SK-MEL-5 (cell line): Measurements from ENCODE around the gene RETN. TPM values are rescaled to one million over a fixed set of nuclear protein-coding genes. Genes with fewer than 3 reads are reported as not detected.

Experiments used
- DNase-seq: peaks from one replicate; pipeline ENCODE4 v3.0.0-alpha.2; 2016; ENCODE audit warnings: low read depth, low spot score
- in situ Hi-C: cut with HindIII; loops from 2 replicates; pipeline ENCODE4 v1.10.0; 2016; ENCODE audit warnings: low sequenced_read_pairs, high pct_unique_total_duplicates, low pct_unique_long_range_greater_than_20kb
- total RNA-seq: library from RNA; depleted of rRNA; stranded (reverse); fragments of >200 nt; shearing (Covaris generic); gene quantifications from 2 replicates; pipeline ENCODE4 v1.2.3, GENCODE V29; 2014

The RETN gene
- total RNA-seq, 1 experiment from 2014 or later, result not detected

DNA sequence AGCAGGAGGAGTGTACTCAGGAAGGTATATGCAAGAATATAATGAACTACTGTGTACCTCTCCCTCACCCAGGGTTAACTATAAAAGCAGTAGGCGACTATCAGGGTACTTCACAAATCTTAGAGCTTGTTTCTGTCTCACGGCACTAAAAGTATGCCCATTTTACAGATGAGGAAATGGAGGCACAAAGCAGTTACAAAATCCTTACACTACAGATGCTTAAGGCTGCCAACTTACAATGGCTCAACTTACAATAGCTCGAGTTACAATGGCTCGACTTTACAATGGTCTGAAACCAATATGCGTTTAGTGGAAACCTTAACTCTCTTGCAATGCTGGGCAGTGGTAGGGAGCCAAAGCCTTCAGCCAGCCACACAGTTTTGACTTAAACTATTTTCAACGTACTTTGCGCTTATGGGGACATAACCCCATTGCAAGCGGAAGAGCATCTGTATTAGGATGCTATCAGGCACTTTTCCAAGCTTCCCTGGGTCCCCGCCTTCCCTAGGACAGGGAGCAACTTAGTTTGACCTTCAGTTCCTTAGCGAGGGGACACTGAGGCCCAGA, 29.0 kb downstream of the RETN start:
- no peak for DNase-seq
- in situ Hi-C loops, result no loop called here

DNA sequence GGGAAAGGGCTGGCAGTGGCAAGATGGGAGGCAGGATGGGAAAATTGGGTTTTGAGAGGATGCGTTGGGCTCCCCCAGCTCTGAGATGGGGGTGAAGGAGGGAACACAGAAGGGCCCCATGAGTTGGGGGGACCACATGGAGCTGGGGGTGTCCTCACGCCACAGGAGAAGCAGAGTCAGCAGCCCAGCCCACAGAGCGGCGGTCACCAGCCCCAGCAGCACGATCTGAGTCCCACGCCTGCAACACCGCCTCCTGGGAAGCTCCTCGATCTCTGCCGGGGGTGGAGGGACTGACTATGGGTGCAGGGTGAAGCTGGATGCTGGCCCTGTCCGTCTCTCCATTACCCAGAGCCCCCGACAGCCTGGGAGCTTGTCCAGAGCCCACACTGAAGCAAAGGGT, 29.7 kb downstream of the RETN start:
- in situ Hi-C loops, result no loop called here
- no peak for DNase-seq

DNA sequence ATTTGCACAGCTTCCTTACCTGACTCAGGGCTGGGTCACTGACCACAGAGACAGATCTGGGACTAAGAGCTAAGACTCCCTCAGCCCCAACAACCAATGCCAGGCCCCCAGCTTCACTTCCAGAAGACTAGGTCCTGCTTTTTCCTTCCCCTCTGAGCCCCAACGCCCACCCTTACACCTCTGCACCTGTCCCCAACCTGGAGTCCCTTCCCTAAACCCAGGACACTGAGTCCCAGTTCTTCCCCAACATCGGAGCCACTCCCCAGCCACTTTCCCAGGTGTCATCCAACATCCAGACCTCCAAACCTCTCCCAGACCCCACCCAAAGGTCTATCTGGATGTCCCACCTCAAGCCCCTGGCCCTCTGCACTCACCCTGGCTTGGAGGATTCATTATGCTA, 30.2 kb downstream of the RETN start:
- DNase-seq, result no peak
- in situ Hi-C loops, result no loop called here

DNA sequence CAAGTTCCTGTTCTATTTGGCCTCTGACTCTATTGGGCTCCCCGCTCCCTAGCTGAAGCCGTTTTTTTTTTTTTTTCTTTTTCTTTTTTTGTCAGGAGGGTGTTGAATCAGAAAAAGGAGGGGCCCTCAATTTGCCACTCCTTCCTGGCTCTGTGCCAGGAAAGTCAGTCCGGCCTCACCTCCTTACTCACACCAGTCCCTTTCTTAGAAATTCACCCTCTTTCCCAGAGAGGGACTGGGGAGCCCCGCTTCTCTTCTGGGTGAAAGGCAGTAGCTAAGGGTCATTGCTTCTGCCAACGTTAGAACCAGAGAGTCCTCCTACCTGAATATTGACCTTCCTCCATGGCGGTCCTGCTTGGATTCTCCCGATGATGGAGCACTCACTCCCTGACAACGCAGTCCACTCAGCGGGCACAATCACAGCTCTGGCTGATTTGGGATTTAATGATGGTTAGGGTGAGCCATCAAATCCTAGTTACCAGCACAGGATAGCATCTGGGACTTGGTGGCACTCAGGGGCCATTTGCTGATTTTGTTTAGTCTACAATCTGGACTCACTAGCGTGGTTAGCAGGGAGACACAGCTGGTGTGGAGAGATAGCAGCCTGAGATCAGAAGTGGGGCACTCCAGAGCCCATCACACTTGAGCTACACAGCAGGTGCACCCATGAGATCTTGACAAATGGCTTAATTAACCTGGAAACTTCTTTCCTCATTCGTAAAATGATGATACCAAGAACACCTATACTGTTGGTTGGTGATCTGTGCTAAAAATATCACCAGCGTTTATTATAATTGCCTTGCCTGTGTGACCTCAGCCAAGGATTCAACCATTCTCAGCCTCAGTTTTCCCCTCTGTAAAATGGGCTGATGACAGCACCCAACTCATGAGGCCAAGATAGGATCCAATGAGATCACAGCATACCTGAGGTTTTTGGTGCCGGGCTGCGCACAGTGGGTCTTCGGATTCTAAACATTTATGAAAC, 30.9 kb downstream of the RETN start:
- in situ Hi-C loops, result no loop called here
- no peak for DNase-seq

GRCh38 chr19:7701049-7701653, 32.3 kb downstream of the RETN start:
- DNase-seq, result no peak
- in situ Hi-C loops, result no loop called here

DNA sequence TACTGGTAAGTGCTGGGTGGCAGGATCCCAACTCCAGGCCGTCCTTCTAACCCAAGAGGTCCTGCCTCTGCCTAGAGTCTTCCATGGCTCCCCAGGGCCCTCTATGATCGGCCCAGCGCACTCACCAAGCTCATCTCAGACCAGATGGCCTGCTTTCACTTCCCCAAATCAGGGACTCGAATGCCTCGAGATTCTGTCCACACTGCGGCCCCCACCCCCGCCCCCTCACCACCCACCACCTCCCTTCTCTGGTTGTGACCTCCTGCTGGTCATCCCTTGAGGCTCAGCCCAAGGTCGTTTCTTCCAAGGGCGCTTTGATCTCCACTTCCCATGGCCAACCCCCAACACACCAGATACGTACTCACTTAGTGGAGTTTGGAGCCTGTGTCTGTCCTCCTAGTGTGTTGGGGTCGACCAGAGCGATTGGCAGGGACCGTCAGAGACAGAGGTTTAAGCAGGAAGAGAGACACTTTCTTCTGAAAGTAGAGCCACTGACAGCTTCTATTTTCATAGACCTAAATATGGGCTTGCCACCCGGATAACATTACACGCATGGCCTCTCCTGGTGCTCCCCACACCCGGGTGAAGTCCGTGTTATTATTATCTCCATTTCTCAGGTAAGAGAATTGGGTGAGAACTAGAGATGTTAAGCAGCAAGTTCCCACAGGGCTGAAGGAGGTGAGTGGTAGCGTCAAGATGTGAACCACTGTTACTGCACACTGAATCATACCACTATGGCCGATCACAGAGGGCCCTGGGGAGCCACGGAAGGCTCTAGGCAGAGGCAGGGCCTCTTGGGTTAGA, 33.0 kb downstream of the RETN start, which contains the start of gene FCER2:
FCER2 (minus strand) TSS at position 478 of the 804 bp plus-strand sequence. CDS start 2,371 bp downstream, outside the sequence.
- in situ Hi-C loops, result no loop called here
- DNase-seq, result no peak

GRCh38 chr19:7703332-7703731, 34.5 kb downstream of the RETN start:
- no peak for DNase-seq
- in situ Hi-C loops, result no loop called here

GRCh38 chr19:7704280-7705060, 35.6 kb downstream of the RETN start:
- DNase-seq, result no peak
- in situ Hi-C loops, result no loop called here

- no peak for DNase-seq
- in situ Hi-C loops, result no loop called here
Measured at GRCh38 chr19:7705387-7706187, 36.7 kb downstream of the RETN start.

DNA sequence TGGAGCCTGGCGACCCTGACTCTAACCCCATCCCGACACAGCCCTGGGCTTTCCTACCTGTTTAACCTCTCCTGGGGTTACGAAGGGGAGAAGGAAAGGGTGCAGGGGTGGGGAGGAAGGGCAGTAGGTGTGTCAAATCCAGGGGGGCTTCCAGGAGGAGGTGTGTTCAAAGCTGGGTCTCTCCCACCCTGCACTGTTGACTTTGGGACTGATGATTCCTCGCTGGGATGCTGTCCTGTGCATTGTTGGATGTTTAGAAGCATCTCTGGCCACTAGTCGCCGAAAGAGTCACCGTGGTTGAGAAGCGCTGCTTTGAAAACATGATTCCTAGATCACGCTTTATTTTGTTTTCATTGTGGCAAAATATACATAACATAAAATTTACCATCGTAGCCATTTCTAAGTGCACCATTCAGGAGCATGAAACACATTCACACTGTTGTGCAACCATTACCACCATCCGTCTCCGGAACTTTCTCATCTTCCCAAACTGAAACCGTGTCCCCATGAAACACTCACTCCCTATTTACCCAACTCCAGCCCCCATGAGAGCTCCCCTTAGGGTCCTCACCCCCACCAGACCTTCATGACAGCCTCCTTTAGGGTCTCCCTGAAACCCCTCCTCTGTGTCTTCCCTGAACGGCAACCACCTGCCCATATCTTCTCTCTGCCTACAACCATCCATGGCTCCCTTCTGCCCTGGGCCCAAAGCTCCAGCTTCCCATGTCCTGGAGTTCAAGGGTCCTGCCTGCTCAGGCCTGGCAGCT, 37.5 kb downstream of the RETN start:
- DNase-seq, result no peak
- in situ Hi-C loops, result no loop called here

- in situ Hi-C loops, result no loop called here
- DNase-seq, result no peak
Measured at GRCh38 chr19:7706955-7707456, 38.2 kb downstream of the RETN start.

DNA sequence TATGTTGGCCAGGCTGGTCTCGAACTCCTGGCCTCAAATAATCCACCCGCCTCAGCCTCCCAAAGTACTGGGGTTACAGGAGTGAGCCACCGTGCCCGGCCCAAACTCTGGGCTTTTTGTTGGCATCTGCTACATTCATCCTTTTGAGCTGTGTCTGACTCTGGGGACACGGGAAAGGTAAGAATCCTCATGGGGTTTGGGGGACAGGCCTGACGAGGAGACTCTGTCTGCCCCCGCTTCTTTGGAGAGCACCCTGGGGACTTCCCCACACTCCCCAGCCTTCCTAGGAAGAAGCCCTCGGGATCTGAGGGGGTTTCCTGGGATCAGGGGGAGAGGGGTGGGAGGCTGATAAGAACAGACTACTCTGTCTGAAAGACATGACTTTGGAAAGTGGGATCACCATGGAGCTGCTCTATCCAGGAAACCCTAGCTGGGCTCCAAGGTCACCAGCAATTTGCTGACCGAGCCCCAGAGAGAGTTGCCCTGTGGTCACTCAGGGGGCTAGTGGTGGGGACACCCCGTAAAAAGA, 41.1 kb downstream of the RETN start:
- in situ Hi-C loops, result no loop called here
- no peak for DNase-seq

GRCh38 chr19:7710616-7711015, 41.8 kb downstream of the RETN start:
- in situ Hi-C loops, result no loop called here
- DNase-seq, result no peak

DNA sequence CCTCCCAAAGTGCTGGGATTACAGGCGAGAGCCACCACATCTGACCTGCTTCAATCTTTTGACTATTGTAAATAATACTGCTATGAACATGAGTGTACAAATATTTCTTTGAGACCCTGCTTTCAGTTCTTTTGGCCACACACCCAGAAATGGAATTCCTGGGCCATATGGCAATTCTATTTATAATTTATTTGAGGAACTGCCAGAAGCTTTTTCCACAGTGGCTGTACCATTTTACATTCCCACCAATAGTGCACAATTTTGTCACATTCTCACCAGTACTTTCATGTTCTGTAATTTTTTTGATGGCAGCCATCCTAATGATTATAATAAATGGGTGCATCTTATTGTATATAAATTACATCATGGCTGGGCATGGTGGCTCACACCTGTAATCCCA, 46.8 kb downstream of the RETN start:
- in situ Hi-C loops, result no loop called here
- no peak for DNase-seq

DNA sequence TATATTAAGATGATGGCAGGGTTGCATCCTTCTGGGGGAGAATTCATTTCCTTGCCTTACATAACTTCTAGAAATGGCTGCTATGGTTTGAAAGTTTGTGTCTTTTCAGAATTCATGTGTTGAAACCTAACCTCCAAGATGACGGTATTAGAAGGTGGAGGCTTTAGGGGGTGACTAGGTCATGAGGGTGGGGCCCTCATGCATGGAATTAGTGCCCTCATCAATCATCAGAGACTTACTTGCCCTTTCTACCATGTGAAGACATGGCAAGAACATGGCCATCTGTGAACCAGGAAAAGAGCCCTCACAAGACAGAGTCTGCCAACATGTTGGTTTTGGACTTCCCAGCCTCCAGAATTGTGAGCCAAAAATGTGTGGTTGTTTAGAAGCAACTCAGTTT, 47.9 kb downstream of the RETN start:
- DNase-seq, result no peak
- in situ Hi-C loops, result no loop called here
